Heart left ventricle (tissue), 13 donors: ENCODE data around the gene A2M.

Experiments
- CTCF ChIP-seq, 12 donors: fragments of 200-600 bp; sonication (generic) in 4 of 12; IDR thresholded peaks; one replicate each; pipeline versions ENCODE4 v1.5.0 to v1.8.0; 2018 to 2022; ENCODE audit warnings: antibody characterized with exemption in 12 of 12, mild to moderate bottlenecking in 5 of 12
- POLR2A ChIP-seq, 2 donors: fragments of 450-650 bp; IDR thresholded peaks; one replicate each; pipeline ENCODE4 v1.6.1; 2017; ENCODE audit warnings: antibody characterized with exemption in 2 of 2, mild to moderate bottlenecking in 2 of 2, moderate library complexity in 2 of 2
- donor health status: ischemic (EF 13 %, LVEDD 7.1; RV severe dilation, severe dysfunction).
- donor health status: DM: no; HTN: yes; CAD: no.
- donor health status: DM: no; HTN: no; CAD: no.
- donor health status: ischemic (EF 25% LVEDD 6.9; RV normal size, moderate dysfunction).
- donor health status: ischemic (EF 25% LVEDD 5.7; RV mildly dilated, moderate dysfunction).
- donor health status: ischemic (EF 35%, LVEDD 5.7; RV mildly dilated, moderate dysfunction).
- donor health status: nonischemic (EF 11% LVEDD 7.7; RV severe dilation, severe dysfunction).
- donor health status: DM: yes; HTN: yes; CAD: no.
- donor health status: PGD.
- donor health status: ischemic (EF 29% LVEDD 5.4; RV normal size, mild dysfunction).
- donor health status: nonischemic (EF 23%, LVEDD 6.1; RV moderate dilation, normal function).

- TF ChIP-seq POLR2A (IDR thresholded peaks at IDR 0.05) (no peak), CTCF (IDR thresholded peaks at IDR 0.05) (no peak)
These were observed 31.3 kb downstream of the A2M start for GRCh38 chr12:9084417-9084816.
